BLaER1 (cell line): ENCODE measurements around the gene AQP9.
"Not testable (repeated sequence)": the region's sequence is repeated elsewhere in the genome, so short reads cannot be mapped to it uniquely, and the experiment has no call there.

Experiments
- H3K27ac ChIP-seq: shearing (Covaris generic); formaldehyde crosslinking; 2 replicates; pipeline ENCODE4 v1.8.1; 2022
- H3K27me3 ChIP-seq: shearing (Covaris generic); formaldehyde crosslinking; 2 replicates; pipeline ENCODE4 v1.8.1; 2022
- H3K36me3 ChIP-seq: shearing (Covaris generic); formaldehyde crosslinking; 2 replicates; pipeline ENCODE4 v1.8.1; 2022
- H3K4me1 ChIP-seq: shearing (Covaris generic); formaldehyde crosslinking; 2 replicates; pipeline ENCODE4 v1.8.1; 2022
- H3K4me2 ChIP-seq: shearing (Covaris generic); formaldehyde crosslinking; 2 replicates; pipeline ENCODE4 v1.8.1; 2022
- H3K4me3 ChIP-seq: shearing (Covaris generic); formaldehyde crosslinking; 2 replicates; pipeline ENCODE4 v1.8.1; 2022
- H3K9ac ChIP-seq: shearing (Covaris generic); formaldehyde crosslinking; 2 replicates; pipeline ENCODE4 v1.8.1; 2022
- H3K9me3 ChIP-seq: shearing (Covaris generic); formaldehyde crosslinking; 2 replicates; pipeline ENCODE4 v1.8.1; 2022
- H4K20me1 ChIP-seq: shearing (Covaris generic); formaldehyde crosslinking; 2 replicates; pipeline ENCODE4 v1.8.1; 2022
- Cebpa-rat ChIP-seq: shearing (Covaris generic); IDR thresholded peaks from 2 replicates; pipeline ENCODE4 v1.8.1; 2022

Gene AQP9

DNA sequence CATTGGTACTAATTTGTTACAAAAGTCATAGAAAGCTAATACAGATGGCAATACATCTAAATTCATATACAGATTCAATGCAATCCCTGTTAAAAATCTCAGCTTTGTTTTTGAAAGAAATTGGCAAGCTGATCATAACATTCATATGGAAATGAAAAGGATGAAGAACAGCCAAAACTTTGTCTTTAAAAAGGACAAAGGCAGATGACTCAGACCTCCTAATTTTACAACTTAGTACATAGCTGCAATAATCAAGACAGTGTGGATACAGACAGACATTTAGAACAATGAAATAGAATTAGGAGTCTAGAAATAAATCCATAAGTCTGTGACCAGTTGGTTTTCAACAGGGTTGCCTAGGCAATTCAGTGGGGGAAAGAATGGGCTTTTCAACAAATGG is 63.3 kb downstream of the AQP9 start:
- no peak overlapping the region for H3K9ac ChIP-seq
- no peaks in the 10 kb centered on the region for H3K27me3 ChIP-seq
- H4K20me1 ChIP-seq, result no peaks in the 10 kb centered on the region

DNA sequence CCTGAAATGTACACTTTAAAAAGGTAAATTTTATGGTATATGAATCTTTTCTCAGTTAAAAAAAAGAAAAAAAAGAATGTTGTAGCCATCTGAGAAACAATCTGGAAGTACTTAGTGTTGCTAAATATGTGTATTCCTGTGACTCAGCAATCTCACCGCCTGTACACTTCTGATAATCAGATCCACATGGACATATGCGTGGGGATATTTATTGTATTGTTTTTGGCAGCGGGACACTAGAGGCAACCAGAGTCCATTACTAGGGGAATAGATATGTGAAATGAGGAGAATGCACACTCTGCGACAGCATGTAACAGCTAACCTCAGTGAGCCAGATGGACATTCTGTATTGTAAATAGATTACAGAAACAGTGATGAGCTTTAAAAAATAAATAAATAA is 65.4 kb downstream of the AQP9 start:
- no peak overlapping the region for H3K9ac ChIP-seq
- no peak for TF ChIP-seq Cebpa-rat
- no peak overlapping the region for H3K4me2 ChIP-seq
- no peak overlapping the region for H3K4me3 ChIP-seq
- H3K27me3 ChIP-seq, result no peaks in the 10 kb centered on the region
- H3K4me1 ChIP-seq, result no peaks in the 10 kb centered on the region
- H3K36me3 ChIP-seq, result no peaks in the 10 kb centered on the region
- H4K20me1 ChIP-seq, result no peaks in the 10 kb centered on the region
- no peaks in the 10 kb centered on the region for H3K9me3 ChIP-seq
- no peak overlapping the region for H3K27ac ChIP-seq

More for the DNA sequence above, 63.3 kb downstream of the AQP9 start:
- H3K9me3 ChIP-seq, result no peaks in the 10 kb centered on the region
- no peak overlapping the region for H3K4me3 ChIP-seq
- H3K4me2 ChIP-seq, result no peak overlapping the region
- H3K36me3 ChIP-seq, result no peaks in the 10 kb centered on the region
- TF ChIP-seq Cebpa-rat, result no peak
- no peak overlapping the region for H3K27ac ChIP-seq
- H3K4me1 ChIP-seq, result no peaks in the 10 kb centered on the region

DNA sequence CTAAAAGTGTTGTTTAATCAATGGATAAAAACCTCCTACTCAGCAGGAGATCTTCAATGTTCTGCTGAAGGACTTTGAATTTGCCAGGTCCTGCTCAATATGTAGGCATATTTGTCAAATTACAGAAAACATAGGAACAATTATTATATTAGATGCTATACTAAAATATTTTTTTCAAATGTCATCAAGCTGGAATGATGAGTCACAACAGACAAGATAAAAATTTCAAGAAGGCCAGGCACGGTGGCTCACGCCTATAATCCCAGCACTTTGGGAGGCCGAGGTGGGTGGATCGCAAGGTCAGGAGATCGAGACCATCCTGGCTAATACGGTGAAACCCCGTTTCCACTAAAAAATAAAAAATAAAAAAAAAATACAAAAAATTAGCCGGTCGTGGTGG is 68.0 kb downstream of the AQP9 start:
- H3K36me3 ChIP-seq, result no peaks in the 10 kb centered on the region
- H3K27ac ChIP-seq, result no peak overlapping the region
- TF ChIP-seq Cebpa-rat, result no peak
- H3K9ac ChIP-seq, result no peak overlapping the region
- no peaks in the 10 kb centered on the region for H4K20me1 ChIP-seq
- H3K27me3 ChIP-seq, result no peaks in the 10 kb centered on the region
- H3K4me1 ChIP-seq, result no peaks in the 10 kb centered on the region
- no peaks in the 10 kb centered on the region for H3K9me3 ChIP-seq
- H3K4me2 ChIP-seq, result no peak overlapping the region
- H3K4me3 ChIP-seq, result no peak overlapping the region

DNA sequence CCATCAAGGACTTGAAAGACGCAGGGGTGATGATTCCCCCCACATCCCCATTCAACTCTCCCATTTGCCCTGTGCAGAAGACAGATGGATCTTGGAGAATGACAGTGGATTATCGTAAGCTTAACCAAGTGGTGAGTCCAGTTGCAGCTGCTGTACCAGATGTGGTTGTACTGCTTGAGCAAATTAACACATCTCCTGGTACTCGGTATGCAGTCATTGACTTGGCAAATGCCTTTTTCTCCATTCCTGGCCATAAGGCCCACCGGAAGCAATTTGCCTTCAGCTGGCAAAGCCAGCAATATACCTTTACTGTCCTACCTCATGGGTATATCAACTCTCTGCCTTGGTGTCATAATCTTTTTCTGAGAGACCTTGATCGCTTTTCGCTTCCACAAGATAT is 70.0 kb downstream of the AQP9 start:
- not testable (repeated sequence) for H3K36me3 ChIP-seq, H3K9ac ChIP-seq, H3K4me2 ChIP-seq, H3K9me3 ChIP-seq, H3K4me1 ChIP-seq, H3K4me3 ChIP-seq, H3K27ac ChIP-seq, H4K20me1 ChIP-seq, H3K27me3 ChIP-seq

DNA sequence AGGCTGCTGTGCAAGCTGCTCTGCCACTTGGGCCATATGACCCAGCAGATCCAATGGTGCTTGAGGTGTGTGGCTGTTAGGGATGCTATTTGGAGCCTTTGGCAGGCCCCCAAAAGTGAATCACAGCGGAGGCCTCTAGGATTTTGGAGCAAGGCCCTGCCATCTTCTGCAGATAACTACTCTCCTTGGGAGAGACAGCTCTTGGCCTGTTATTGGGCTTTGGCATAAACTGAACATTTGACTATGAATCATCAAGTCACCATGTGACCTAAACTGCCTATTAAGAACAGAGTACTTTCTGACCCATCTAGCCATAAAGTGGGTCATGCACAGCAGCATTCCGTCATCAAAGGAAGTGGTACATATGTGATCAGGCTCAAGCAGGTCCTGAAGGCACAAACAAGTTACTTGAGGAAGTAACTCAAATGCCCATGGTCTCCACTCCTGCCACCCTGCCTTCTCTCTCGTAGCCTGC is 70.9 kb downstream of the AQP9 start:
- not testable (repeated sequence) for H3K27ac ChIP-seq, H3K27me3 ChIP-seq, H3K4me2 ChIP-seq, H3K9me3 ChIP-seq, H3K4me3 ChIP-seq, H3K36me3 ChIP-seq, H4K20me1 ChIP-seq, H3K9ac ChIP-seq, H3K4me1 ChIP-seq

DNA sequence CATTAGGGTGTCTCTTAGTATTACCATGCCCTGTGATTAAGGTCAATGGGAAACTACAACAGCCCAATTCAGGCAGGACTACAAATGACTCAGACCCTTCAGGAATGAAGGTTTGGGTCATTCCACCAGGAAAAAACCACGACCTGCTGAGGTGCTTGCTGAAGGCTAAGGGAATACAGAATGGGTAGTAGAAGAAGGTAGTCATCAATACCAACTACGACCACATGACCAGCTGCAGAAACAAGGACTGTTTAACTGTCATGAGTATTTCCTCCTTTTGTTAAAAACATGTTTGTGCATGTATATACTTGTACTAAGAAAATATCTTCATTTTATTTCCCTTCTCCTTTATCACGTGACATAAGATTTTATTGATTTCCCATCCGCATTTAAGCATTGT is 71.8 kb downstream of the AQP9 start:
- H3K4me2 ChIP-seq, H3K27ac ChIP-seq, H4K20me1 ChIP-seq, H3K9me3 ChIP-seq, H3K36me3 ChIP-seq, H3K4me3 ChIP-seq, H3K9ac ChIP-seq, H3K4me1 ChIP-seq, H3K27me3 ChIP-seq: not testable (repeated sequence)

DNA sequence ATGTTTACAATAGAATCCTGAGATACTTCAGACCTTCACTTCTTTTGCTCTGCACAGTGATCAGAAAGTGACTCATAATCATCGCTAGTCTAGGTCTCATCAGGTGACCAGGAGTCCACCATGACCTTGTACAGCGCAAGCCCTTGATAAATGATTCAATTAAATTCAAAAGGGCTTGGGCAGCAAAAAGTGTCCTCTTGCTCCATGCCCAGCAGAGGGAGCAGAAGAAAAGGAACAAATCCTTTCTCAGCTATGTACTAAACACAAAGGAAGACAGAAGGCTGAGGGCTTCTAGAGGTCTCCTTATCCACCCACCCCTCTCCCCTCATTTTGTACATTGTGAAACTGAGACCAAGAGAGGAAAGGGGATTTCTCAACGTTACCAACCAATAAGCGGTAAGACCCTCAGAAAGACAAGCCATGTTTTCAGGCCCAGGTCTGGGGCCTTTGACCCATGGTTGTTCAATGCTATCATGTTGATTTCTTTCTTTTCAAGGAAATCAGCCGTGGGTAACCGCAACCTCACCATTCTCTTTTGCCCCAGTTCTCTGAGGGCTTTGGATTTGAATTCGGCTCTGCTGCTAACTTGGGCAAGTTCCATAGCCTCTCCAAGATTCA is 74.8 kb downstream of the AQP9 start:
- Histone ChIP-seq H3K9ac (no peak overlapping the region), H3K4me1 (no peaks in the 10 kb centered on the region), H3K4me3 (no peak overlapping the region), H4K20me1 (no peaks in the 10 kb centered on the region), H3K4me2 (no peak overlapping the region), H3K9me3 (no peaks in the 10 kb centered on the region), H3K27ac (no peak overlapping the region), H3K27me3 (no peaks in the 10 kb centered on the region), H3K36me3 (no peaks in the 10 kb centered on the region)
- TF ChIP-seq Cebpa-rat, result no peak

DNA sequence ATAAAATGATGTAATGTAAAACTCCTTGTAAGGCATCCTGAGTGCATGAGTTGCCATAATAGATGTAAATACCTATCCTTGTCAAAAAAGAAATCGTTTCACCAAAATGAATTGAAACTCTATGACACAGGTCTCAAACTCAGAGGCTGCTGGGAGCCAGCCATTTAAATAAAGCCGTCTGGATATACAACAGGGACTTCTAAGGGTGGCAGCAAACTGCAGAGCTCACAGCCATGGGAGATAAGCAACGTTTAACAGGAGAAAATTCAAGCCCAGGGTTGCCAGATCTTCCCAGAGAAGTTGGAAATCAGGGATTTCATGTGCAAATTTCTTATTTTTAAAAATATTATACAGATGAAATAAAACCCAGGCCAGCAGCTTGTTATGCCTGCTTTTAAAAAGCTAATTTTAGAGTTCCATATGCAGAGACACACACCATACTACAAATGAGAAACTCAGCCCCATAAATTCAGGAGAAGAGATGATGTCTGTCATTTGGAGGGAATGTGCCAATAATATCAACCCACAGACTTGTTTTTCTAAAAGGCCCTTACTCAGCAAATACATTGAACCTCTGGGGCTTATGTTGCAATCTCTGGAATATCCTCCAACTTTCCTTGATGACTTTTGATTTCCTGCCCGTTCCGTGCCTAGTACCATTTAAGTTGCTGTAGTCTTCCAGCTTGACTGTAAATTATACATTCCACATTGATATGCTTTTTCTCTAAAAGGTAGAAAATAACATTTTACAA is 75.6 kb downstream of the AQP9 start:
- Histone ChIP-seq H4K20me1 (no peaks in the 10 kb centered on the region), H3K27me3 (no peaks in the 10 kb centered on the region), H3K9ac (no peak overlapping the region), H3K4me1 (no peaks in the 10 kb centered on the region), H3K4me3 (no peak overlapping the region), H3K9me3 (no peaks in the 10 kb centered on the region), H3K27ac (no peak overlapping the region), H3K36me3 (no peaks in the 10 kb centered on the region), H3K4me2 (no peak overlapping the region)
- TF ChIP-seq Cebpa-rat, result no peak

DNA sequence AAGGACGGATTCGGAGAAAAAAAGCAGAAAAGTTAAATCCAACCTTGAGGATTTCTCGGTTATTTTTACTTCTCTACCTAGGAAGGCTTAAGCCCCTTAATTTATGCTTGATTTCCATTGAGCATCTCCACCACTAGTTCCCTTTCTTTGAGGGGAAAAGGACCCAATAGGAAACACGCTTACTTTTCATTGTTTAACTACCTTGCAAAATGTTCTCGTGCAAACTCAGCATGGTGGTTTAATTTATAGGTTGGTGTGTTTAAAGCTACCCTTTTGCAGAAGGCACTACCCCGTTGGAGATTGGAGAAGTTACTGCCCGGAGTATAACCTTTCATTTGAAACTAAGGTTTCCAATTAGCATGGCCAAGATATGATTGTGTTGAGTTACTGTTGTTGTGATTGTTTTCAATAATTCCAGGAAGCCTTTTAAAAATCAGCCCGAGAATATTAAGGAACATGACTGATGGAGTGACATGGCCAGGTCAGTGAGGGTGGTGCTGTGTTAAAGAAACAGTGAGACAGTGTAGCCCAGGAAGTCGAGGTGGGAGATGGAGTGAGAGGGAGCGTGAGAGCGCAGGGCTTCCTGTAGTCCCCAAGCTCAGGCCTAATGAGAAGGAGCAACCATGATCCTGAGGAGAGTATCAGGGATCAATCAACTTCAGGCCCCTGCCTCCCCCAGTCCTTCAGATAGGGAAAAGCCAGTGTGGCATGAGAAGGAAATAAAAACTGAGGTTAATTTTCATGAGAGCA is 76.6 kb downstream of the AQP9 start:
- Histone ChIP-seq H3K9me3 (peaks cover 5% of the 10 kb centered on the region), H3K9ac (no peak overlapping the region), H3K36me3 (no peaks in the 10 kb centered on the region), H3K27ac (no peak overlapping the region), H3K4me1 (no peaks in the 10 kb centered on the region), H3K4me2 (no peak overlapping the region), H3K4me3 (no peak overlapping the region), H3K27me3 (no peaks in the 10 kb centered on the region), H4K20me1 (no peaks in the 10 kb centered on the region)
- no peak for TF ChIP-seq Cebpa-rat

DNA sequence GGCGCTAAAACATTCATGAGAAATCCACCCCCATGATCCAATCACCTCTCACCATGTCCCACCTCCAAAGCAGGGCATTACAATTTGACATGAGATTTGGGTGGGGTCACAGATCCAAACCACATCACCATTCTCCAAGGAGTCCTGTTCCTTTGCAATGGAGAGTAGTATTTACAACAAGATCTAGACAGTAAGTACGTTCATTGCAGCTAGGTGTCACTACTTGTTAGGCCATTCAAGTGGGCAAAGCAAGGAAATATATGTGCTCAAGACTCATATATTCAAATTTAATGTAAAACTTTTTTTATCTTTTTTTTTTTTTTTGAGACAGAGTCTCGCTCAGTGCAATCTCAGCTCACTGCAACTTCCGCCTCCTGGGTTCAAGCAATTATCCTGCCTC is 79.3 kb downstream of the AQP9 start:
- H3K4me3 ChIP-seq, result no peak overlapping the region
- no peaks in the 10 kb centered on the region for H3K27me3 ChIP-seq
- no peaks in the 10 kb centered on the region for H4K20me1 ChIP-seq
- no peak overlapping the region for H3K4me2 ChIP-seq
- H3K9ac ChIP-seq, result no peak overlapping the region
- H3K27ac ChIP-seq, result no peak overlapping the region
- no peak for TF ChIP-seq Cebpa-rat
- no peaks in the 10 kb centered on the region for H3K36me3 ChIP-seq
- 0 out of 2 replicates have a peak, but pooled peaks cover 4% of the 10 kb centered on the region for H3K4me1 ChIP-seq
- peaks cover 6% of the 10 kb centered on the region for H3K9me3 ChIP-seq
